BLaER1 (cell line): ENCODE measurements around the gene IGSF9B.
"Not testable (repeated sequence)": the region's sequence is repeated elsewhere in the genome, so short reads cannot be mapped to it uniquely, and the experiment has no call there.

Experiments
- H3K27ac ChIP-seq: shearing (Covaris generic); formaldehyde crosslinking; 2 replicates; pipeline ENCODE4 v1.8.1; 2022
- H3K27me3 ChIP-seq: shearing (Covaris generic); formaldehyde crosslinking; 2 replicates; pipeline ENCODE4 v1.8.1; 2022
- H3K36me3 ChIP-seq: shearing (Covaris generic); formaldehyde crosslinking; 2 replicates; pipeline ENCODE4 v1.8.1; 2022
- H3K4me1 ChIP-seq: shearing (Covaris generic); formaldehyde crosslinking; 2 replicates; pipeline ENCODE4 v1.8.1; 2022
- H3K4me2 ChIP-seq: shearing (Covaris generic); formaldehyde crosslinking; 2 replicates; pipeline ENCODE4 v1.8.1; 2022
- H3K4me3 ChIP-seq: shearing (Covaris generic); formaldehyde crosslinking; 2 replicates; pipeline ENCODE4 v1.8.1; 2022
- H3K9ac ChIP-seq: shearing (Covaris generic); formaldehyde crosslinking; 2 replicates; pipeline ENCODE4 v1.8.1; 2022
- H3K9me3 ChIP-seq: shearing (Covaris generic); formaldehyde crosslinking; 2 replicates; pipeline ENCODE4 v1.8.1; 2022
- H4K20me1 ChIP-seq: shearing (Covaris generic); formaldehyde crosslinking; 2 replicates; pipeline ENCODE4 v1.8.1; 2022
- Cebpa-rat ChIP-seq: shearing (Covaris generic); IDR thresholded peaks from 2 replicates; pipeline ENCODE4 v1.8.1; 2022

IGSF9B gene, protein sequence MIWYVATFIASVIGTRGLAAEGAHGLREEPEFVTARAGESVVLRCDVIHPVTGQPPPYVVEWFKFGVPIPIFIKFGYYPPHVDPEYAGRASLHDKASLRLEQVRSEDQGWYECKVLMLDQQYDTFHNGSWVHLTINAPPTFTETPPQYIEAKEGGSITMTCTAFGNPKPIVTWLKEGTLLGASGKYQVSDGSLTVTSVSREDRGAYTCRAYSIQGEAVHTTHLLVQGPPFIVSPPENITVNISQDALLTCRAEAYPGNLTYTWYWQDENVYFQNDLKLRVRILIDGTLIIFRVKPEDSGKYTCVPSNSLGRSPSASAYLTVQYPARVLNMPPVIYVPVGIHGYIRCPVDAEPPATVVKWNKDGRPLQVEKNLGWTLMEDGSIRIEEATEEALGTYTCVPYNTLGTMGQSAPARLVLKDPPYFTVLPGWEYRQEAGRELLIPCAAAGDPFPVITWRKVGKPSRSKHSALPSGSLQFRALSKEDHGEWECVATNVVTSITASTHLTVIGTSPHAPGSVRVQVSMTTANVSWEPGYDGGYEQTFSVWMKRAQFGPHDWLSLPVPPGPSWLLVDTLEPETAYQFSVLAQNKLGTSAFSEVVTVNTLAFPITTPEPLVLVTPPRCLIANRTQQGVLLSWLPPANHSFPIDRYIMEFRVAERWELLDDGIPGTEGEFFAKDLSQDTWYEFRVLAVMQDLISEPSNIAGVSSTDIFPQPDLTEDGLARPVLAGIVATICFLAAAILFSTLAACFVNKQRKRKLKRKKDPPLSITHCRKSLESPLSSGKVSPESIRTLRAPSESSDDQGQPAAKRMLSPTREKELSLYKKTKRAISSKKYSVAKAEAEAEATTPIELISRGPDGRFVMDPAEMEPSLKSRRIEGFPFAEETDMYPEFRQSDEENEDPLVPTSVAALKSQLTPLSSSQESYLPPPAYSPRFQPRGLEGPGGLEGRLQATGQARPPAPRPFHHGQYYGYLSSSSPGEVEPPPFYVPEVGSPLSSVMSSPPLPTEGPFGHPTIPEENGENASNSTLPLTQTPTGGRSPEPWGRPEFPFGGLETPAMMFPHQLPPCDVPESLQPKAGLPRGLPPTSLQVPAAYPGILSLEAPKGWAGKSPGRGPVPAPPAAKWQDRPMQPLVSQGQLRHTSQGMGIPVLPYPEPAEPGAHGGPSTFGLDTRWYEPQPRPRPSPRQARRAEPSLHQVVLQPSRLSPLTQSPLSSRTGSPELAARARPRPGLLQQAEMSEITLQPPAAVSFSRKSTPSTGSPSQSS (N-terminal part only)

DNA sequence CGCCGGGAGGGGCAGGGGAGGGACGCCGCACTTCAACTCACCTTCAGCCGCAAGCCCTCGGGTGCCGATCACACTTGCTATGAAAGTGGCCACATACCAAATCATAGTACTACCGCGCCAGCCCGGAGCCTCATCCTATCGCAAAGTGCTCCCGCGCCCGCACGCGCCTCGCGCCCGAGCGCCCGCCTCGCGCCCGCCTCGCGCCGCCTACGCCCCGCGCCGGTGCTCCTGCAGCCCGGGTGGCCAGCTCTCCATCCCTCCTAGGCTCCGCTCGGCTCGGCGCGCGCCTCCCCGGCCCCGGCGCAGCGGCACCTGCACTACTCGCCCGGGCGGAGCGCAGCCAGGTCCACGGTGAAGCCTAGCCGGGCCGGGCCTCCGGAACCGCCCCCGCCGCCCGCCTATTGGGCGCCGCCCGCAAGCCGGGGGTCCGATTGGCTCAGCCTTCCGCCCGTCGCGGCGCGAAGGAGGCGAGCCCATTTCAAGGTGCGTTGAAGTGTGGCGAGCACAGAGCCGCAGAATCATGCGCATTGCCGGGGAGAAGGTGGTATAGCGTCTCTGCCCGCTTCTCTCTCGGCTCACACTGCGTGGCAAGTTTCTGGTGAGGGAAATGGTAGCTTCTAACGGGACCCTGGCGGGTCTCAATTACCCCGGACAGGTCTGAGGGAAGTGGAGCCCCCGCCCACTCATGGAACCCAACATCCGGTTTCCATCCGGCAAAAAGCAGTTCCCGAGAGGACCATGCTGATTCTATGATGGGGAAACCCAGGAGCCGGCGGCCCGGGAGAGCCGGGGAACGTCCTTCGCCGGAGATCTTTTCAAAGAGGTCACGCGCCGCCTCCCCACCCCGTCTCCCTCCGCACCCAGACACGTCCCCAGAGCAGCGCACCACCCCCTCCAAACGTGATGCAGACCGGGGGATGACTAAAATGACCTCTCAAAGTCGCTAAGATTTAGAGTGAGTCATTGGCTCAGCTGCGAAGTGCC lies at the start of gene IGSF9B:
TSS of gene IGSF9B (minus strand) at position 319 of the 984 bp plus-strand sequence. CDS start at position 105, 214 bp downstream.
- peaks cover 23% of the 10 kb centered on the region for H3K4me1 ChIP-seq
- no peak within 1 kb of the TSS for H3K9ac ChIP-seq
- peak within 1 kb of the TSS; percentile 75 for H3K4me2 ChIP-seq
- H3K36me3 ChIP-seq: no peaks in the 10 kb centered on the region
- no peaks in the 10 kb centered on the region for H4K20me1 ChIP-seq
- H3K4me3 ChIP-seq: peak within 1 kb of the TSS; percentile 66
- TF ChIP-seq Cebpa-rat: no peak
- H3K9me3 ChIP-seq: no peaks in the 10 kb centered on the region
- no peaks in the 10 kb centered on the region for H3K27me3 ChIP-seq
- no peak within 1 kb of the TSS for H3K27ac ChIP-seq

DNA sequence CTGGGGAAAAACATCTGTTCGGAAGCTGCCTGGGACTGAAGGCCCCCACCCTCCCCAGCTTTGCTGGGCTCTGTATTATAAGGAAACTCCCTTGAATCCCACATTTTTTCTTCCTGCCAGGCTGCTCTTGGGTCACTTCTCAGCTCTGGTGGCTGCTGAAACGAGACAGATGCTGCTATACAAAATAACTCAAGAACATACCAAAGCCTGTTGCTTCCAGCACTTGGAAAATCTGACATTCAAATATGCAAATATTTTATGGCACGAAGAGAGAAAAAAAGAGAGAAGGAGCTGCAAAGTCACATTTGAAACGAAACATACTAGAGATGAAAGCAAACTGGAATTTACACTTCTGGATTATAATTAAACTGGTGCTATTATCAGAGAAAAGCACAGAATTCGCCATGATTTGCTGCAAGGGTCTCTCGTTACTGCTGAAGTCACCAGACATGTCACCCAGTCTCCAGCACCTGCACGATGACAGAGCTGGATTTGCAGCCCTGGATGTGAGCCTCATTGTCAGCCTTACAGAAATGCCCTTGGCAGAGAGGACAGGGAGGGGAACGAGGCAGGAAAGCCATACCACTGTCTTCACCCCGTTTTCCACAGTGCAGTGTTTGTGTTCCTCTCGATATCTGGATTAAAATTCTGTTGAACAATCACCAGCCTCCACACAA lies 47.9 kb upstream of the IGSF9B start:
- TF ChIP-seq Cebpa-rat: no peak
- H3K9me3 ChIP-seq: no peaks in the 10 kb centered on the region
- H3K9ac ChIP-seq: no peak overlapping the region

DNA sequence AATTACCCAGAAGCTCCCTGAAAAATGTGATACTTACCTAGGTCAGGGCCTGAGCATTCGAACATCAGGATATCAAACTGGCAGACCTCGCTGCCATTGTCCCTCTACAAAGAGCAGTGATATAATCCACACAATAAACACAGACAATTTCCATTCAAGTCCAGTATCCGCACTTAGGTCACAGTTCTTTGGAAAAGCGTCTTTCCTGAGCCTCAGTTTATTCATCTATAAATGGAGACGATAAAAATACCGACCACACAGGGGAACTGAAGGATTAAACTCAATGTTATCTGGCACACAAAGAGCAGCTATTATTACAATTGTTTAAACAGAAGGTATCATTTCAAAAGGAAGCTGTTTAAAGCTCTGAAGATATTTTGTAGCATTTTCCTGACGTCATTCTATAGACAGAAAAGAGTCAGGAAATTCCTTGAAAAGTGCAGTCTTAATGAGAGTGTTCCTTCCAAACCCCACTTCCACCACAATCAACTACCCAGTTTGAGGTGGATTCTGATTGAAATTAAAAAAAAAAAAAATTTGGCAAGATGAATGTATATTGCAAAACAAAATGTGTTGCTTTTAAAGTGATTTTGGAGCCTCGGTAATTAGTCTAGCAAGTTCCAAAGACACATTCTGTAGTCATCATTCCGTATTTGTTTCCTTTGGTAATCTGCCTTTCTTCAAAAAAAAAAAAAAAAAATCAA lies 47.2 kb upstream of the IGSF9B start:
- no peak overlapping the region for H3K4me3 ChIP-seq
- no peak overlapping the region for H3K4me2 ChIP-seq
- H3K9me3 ChIP-seq: no peaks in the 10 kb centered on the region
- peaks cover 40% of the 10 kb centered on the region for H3K4me1 ChIP-seq
- H3K9ac ChIP-seq: no peak overlapping the region
- no peak for TF ChIP-seq Cebpa-rat
- no peaks in the 10 kb centered on the region for H3K36me3 ChIP-seq
- H4K20me1 ChIP-seq: no peaks in the 10 kb centered on the region
- H3K27me3 ChIP-seq: no peaks in the 10 kb centered on the region
- no peak overlapping the region for H3K27ac ChIP-seq

More for the DNA sequence above, 47.9 kb upstream of the IGSF9B start:
- H4K20me1 ChIP-seq: no peaks in the 10 kb centered on the region
- H3K4me3 ChIP-seq: no peak overlapping the region
- no peaks in the 10 kb centered on the region for H3K27me3 ChIP-seq
- no peak overlapping the region for H3K4me2 ChIP-seq
- no peak overlapping the region for H3K27ac ChIP-seq
- peaks cover 35% of the 10 kb centered on the region for H3K4me1 ChIP-seq
- H3K36me3 ChIP-seq: no peaks in the 10 kb centered on the region

DNA sequence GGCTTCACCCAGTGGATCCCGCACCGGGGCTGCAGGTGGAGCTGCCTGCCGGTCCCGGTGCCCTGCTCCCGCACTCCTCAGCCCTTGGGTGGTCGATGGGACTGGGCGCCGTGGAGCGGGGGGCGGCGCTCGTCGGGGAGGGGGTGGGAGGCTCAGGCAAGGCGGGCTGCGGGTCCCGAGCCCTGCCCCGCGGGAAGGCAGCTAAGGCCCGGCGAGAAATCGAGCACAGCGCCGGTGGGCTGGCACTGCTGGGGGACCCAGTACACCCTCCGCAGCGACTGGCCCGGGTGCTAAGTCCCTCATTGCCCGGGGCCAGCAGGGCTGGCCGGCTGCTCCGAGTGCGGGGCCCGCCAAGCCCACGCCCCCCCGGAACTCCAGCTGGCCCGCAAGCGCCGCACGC lies 46.1 kb upstream of the IGSF9B start:
- H3K4me1 ChIP-seq: peaks cover 41% of the 10 kb centered on the region
- H3K9me3 ChIP-seq, H3K4me2 ChIP-seq, H4K20me1 ChIP-seq, H3K4me3 ChIP-seq, H3K27ac ChIP-seq, H3K36me3 ChIP-seq, H3K27me3 ChIP-seq, H3K9ac ChIP-seq: not testable (repeated sequence)

DNA sequence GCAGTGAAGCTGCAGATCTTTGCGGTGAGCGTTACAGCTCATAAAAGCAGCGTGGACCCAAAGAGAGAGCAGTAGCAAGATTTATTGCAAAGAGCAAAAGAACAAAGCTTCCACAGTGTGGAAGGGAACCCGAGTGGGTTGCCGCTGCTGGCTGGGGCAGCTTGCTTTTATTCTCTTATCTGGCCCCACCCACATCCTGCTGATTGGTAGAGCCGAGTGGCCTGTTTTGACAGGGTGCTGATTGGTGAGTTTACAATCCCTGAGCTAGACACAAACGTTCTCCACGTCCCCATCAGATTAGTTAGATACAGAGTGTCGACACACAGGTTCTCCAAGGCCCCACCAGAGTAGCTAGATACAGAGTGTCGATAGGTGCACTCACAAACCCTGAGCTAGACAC lies 45.6 kb upstream of the IGSF9B start:
- H3K36me3 ChIP-seq, H4K20me1 ChIP-seq, H3K4me3 ChIP-seq, H3K9me3 ChIP-seq, H3K27ac ChIP-seq, H3K4me2 ChIP-seq, H3K9ac ChIP-seq, H3K27me3 ChIP-seq: not testable (repeated sequence)
- H3K4me1 ChIP-seq: peaks cover 45% of the 10 kb centered on the region

DNA sequence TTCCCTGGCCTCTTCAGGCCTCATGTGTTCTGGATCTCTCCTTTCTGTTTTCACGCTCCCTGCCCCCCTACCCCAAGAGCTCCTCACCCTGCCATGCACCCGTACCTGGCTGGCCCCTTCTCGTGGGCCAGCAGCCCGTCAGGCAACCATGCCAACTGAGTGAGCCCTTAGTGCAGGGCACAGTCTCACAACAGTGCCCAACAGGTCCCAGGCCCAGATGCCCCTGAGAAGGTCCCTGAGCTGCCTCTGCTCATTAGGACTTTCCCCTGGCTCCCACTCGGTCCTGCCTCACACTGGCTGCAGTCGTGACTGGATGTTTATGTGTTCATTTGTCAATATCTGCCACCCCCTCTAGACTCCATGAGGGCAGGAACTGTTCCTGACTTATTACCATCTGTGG lies 44.8 kb upstream of the IGSF9B start:
- H3K4me3 ChIP-seq: no peak overlapping the region
- H3K27ac ChIP-seq: no peak overlapping the region; the same call in 1 of the 2 replicates
- no peaks in the 10 kb centered on the region for H3K9me3 ChIP-seq
- H3K36me3 ChIP-seq: no peaks in the 10 kb centered on the region
- H4K20me1 ChIP-seq: no peaks in the 10 kb centered on the region
- no peak overlapping the region for H3K9ac ChIP-seq
- no peaks in the 10 kb centered on the region for H3K27me3 ChIP-seq
- H3K4me1 ChIP-seq: peaks cover 53% of the 10 kb centered on the region
- no peak for TF ChIP-seq Cebpa-rat
- H3K4me2 ChIP-seq: peak overlapping the region; percentile 29; the same call in 1 of the 2 replicates

DNA sequence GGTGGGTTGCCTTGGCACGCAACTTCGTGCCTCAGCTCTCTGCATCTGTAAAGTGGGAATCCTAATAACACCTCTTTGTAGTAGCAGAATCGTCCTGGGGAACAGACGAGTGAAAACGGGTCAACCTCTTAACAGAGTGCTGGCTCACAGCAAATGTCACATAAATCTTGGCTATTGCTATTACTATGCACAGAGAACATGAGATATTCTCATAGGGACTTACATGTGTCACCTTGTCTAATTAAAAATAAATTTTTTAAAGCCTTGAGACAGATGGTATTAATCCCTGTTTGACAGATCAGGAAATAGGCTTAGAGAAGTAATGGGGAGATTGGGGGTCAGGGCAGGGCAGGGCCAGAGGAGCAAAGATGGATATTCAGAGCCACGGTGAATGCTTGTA lies 44.3 kb upstream of the IGSF9B start:
- no peak for TF ChIP-seq Cebpa-rat
- Histone ChIP-seq H3K36me3 (no peaks in the 10 kb centered on the region), H4K20me1 (no peaks in the 10 kb centered on the region), H3K4me3 (no peak overlapping the region), H3K9ac (no peak overlapping the region), H3K4me1 (peaks cover 58% of the 10 kb centered on the region), H3K9me3 (no peaks in the 10 kb centered on the region), H3K27ac (no peak overlapping the region), H3K27me3 (no peaks in the 10 kb centered on the region), H3K4me2 (peak overlapping the region; percentile 29)

DNA sequence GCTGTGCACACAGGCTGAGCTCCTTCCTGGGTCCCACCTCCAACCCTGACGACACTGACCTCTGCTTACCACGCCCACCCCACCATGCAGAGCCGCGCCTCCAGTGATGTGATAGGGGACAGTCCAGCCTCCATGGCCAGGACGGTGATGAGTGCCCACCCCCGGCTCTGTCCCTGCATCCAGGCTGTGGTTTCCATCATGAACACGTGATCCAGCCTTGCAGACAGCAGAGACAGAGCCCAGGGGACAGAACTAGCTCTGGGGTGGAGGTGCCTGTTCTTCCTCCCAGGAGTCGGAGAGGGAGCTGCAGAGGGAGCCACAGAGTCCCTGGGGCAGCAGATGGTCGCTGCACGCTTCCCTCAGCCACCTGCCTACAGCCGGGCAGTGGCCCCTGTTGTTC lies 42.6 kb upstream of the IGSF9B start:
- Histone ChIP-seq H3K4me2 (peak overlapping the region; percentile 87), H4K20me1 (no peaks in the 10 kb centered on the region), H3K4me3 (peak overlapping the region; percentile 20), H3K27me3 (no peaks in the 10 kb centered on the region), H3K9me3 (no peaks in the 10 kb centered on the region), H3K36me3 (no peaks in the 10 kb centered on the region), H3K27ac (peak overlapping the region; percentile 63; the same call in 1 of the 2 replicates), H3K9ac (0 out of 2 replicates have a peak overlapping the region, but pooled peaks have one; percentile 20), H3K4me1 (peaks cover 74% of the 10 kb centered on the region)
- TF ChIP-seq Cebpa-rat: no peak
